NB4 (cell line): ENCODE data around the gene LTBP1.

Experiments
- MYC ChIP-seq: IDR thresholded peaks from 2 replicates; pipeline ENCODE4 v1.6.1; 2011; ENCODE audit warnings: low read depth, low read length
- POLR2A ChIP-seq: IDR thresholded peaks from 2 replicates; pipeline ENCODE4 v1.6.1; 2011; ENCODE audit warnings: mild to moderate bottlenecking; ENCODE audit not compliant: insufficient read length; ENCODE audit errors: extremely low read depth
- TF ChIP-seq, protein P1 (sequence below): IDR thresholded peaks from one replicate; pipeline ENCODE4 v1.5.1; 2012; ENCODE audit warnings: low read depth, low read length
- TF ChIP-seq, protein P2 (sequence below): IDR thresholded peaks from 2 replicates; pipeline ENCODE4 v1.6.1; 2011; ENCODE audit warnings: low read depth, low read length

DNA sequence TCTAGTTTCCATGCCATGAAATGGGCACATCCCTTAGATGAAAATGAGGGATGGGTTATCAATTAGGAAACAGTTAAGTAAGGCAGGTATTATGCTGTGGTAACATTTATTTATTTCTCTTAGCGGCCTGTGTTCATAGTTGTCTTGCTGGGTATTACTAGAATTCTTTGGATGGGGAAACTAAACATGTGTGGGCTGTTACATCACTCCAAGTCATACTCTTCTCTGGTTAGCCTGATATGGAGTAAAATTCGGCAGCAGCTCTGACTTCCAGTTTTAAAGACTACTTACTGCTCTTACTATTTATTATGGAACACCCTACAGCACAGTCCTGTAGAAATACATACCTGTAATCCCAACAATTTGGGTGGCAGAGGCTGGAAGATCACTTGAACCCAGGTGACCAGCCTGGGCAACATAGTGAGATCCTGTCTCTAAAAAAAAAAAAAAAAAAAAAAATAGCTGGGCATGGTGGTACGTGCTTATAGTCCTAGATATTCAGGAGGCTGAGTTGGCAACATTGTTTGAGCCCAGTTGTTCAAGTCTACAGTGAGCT, 496.6 kb downstream of the LTBP1 start:
- TF ChIP-seq, protein P1, sequence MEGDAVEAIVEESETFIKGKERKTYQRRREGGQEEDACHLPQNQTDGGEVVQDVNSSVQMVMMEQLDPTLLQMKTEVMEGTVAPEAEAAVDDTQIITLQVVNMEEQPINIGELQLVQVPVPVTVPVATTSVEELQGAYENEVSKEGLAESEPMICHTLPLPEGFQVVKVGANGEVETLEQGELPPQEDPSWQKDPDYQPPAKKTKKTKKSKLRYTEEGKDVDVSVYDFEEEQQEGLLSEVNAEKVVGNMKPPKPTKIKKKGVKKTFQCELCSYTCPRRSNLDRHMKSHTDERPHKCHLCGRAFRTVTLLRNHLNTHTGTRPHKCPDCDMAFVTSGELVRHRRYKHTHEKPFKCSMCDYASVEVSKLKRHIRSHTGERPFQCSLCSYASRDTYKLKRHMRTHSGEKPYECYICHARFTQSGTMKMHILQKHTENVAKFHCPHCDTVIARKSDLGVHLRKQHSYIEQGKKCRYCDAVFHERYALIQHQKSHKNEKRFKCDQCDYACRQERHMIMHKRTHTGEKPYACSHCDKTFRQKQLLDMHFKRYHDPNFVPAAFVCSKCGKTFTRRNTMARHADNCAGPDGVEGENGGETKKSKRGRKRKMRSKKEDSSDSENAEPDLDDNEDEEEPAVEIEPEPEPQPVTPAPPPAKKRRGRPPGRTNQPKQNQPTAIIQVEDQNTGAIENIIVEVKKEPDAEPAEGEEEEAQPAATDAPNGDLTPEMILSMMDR: no peak
- TF ChIP-seq MYC: no peak
- TF ChIP-seq POLR2A: no peak
- TF ChIP-seq, protein P2, sequence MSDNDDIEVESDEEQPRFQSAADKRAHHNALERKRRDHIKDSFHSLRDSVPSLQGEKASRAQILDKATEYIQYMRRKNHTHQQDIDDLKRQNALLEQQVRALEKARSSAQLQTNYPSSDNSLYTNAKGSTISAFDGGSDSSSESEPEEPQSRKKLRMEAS: no peak
